Left lobe of liver (tissue), 2 donors: Measurements from ENCODE around the gene FANCD2OS. TPM values are rescaled to one million over a fixed set of nuclear protein-coding genes. Genes with fewer than 3 reads are reported as not detected.
"Not testable (repeated sequence)": the region's sequence is repeated elsewhere in the genome, so short reads cannot be mapped to it uniquely, and the experiment has no call there.

Experiments used
- ATAC-seq: fragments of 200-7000 bp; cut with Tn5 transposase; one replicate; pipeline ENCODE4 v1.9.1; 2020; ENCODE audit warnings: mild to moderate bottlenecking, moderate library complexity
- DNase-seq: peaks from one replicate; pipeline ENCODE4 v3.0.0-alpha.2; 2020; ENCODE audit warnings: low spot score
- total RNA-seq: library from RNA; stranded (reverse); gene quantifications from one replicate; pipeline ENCODE4 v1.2.1, GENCODE V29; 2021
- donor health status: DM: no; HTN: no; CAD: no; lungs with moderate emphysema.
- donor health status: DM: no; HTN: yes; CAD: no.

FANCD2OS gene
- total RNA-seq, 1 donor from 2014 or later, result not detected

- DNase-seq (no peak), ATAC-seq (no peak)
These were observed 9.0 kb downstream of the FANCD2OS start for GRCh38 chr3:10099041-10099440.

GRCh38 chr3:10093678-10094077 is 14.4 kb downstream of the FANCD2OS start:
- ATAC-seq (no peak), DNase-seq (no peak)

GRCh38 chr3:10091387-10091786 is 16.7 kb downstream of the FANCD2OS start:
- DNase-seq, ATAC-seq: not testable (repeated sequence)

GRCh38 chr3:10090774-10091173 is 17.3 kb downstream of the FANCD2OS start:
- ATAC-seq, DNase-seq: not testable (repeated sequence)

- ATAC-seq (no peak), DNase-seq (no peak)
These were observed 17.9 kb downstream of the FANCD2OS start for GRCh38 chr3:10090179-10090578.

GRCh38 chr3:10088256-10088655 is 19.8 kb downstream of the FANCD2OS start:
- DNase-seq (no peak), ATAC-seq (no peak)

GRCh38 chr3:10085738-10086137 is 22.3 kb downstream of the FANCD2OS start:
- DNase-seq, result no peak
- ATAC-seq, result no peak

GRCh38 chr3:10081871-10082270 is 26.2 kb downstream of the FANCD2OS start:
- ATAC-seq (no peak), DNase-seq (no peak)

GRCh38 chr3:10074666-10075065 is 33.4 kb downstream of the FANCD2OS start:
- ATAC-seq, result no peak
- DNase-seq, result no peak

GRCh38 chr3:10070077-10070476 is 38.0 kb downstream of the FANCD2OS start:
- DNase-seq, result not testable (repeated sequence)

GRCh38 chr3:10055097-10055496 is 53.0 kb downstream of the FANCD2OS start:
- no peak for DNase-seq
- ATAC-seq, result peak; percentile 56

More at GRCh38 chr3:10070077-10070476, 38.0 kb downstream of the FANCD2OS start:
- not testable (repeated sequence) for ATAC-seq

Other genes with a start within 250 kb of the FANCD2OS start
- 0.83 TPM for gene CIDEC, start 228.0 kb downstream of the FANCD2OS start, total RNA-seq
- gene JAGN1, start 217.6 kb downstream of the FANCD2OS start, total RNA-seq, result 21.4 TPM
- gene IL17RE, start 205.4 kb downstream of the FANCD2OS start, total RNA-seq, result 2.5 TPM
- 52.2 TPM for gene IL17RC, start 191.2 kb downstream of the FANCD2OS start, total RNA-seq
- 41.0 TPM for gene CRELD1, start 174.4 kb downstream of the FANCD2OS start, total RNA-seq
- 0.50 TPM for gene PRRT3, start 155.8 kb downstream of the FANCD2OS start, total RNA-seq
- gene EMC3, start 121.4 kb downstream of the FANCD2OS start, total RNA-seq, result 64.2 TPM
- 0.65 TPM for gene FANCD2, start 81.8 kb downstream of the FANCD2OS start, total RNA-seq
- 44.2 TPM for gene BRK1, start 7.4 kb upstream of the FANCD2OS start, total RNA-seq
- gene VHL, start 33.5 kb upstream of the FANCD2OS start, total RNA-seq, result 14.0 TPM
- 4.5 TPM for gene IRAK2, start 56.7 kb upstream of the FANCD2OS start, total RNA-seq
- gene TATDN2, start 140.2 kb upstream of the FANCD2OS start, total RNA-seq, result 12.9 TPM
- gene GHRL, start 184.7 kb upstream of the FANCD2OS start, total RNA-seq, result 0.30 TPM
- gene SEC13, start 212.9 kb upstream of the FANCD2OS start, total RNA-seq, result 67.9 TPM